K562 (cell line): ENCODE measurements around the gene BRWD1. TPM values are rescaled to one million over a fixed set of nuclear protein-coding genes. Genes with fewer than 3 reads are reported as not detected.

Experiments
- ATAC-seq: fragments of 200-7000 bp; cut with Tn5 transposase; 3 replicates; pipeline ENCODE4 v1.9.1; 2020; ENCODE audit warnings: moderate library complexity
- BruUV-seq: library from RNA; stranded (reverse); fragments of 400-500 nt; replicated peaks from 2 replicates; lab custom pipeline; 2021; lab: Mats Ljungman, UMichigan
- CTCF ChIA-PET: fragments of 300-600 bp; formaldehyde crosslinking; extraction: SDS; loops from one replicate; lab custom pipeline; 2021; ENCODE audit warnings: low intra/inter-chr PET ratio; lab: Yijun Ruan, JAX
- POLR2A ChIA-PET: fragments of 300-600, 350-650 bp; sonication (Branson Sonifier 250); formaldehyde crosslinking; extraction: SDS; loops from one replicate; lab custom pipeline; 2021; ENCODE audit warnings: antibody characterized with exemption, inconsistent platforms; lab: Yijun Ruan, JAX
- DNase-seq, 4 experiments: peaks; one replicate each; pipeline versions ENCODE4 v3.0.0 to v3.0.0-alpha.2; 2011 to 2018; ENCODE audit warnings: low spot score in 3 of 4, mixed read lengths in 3 of 4; ENCODE audit errors: extremely low read depth in 1 of 4
- FAIRE-seq: peaks from 2 replicates; lab custom pipeline; 2011; peaks lifted over from hg19 to GRCh38; lab: Jason Lieb, UNC
- H2AFZ ChIP-seq: 2 replicates; pipeline ENCODE4 v1.6.0; 2011; ENCODE audit warnings: low read depth, low read length, control low read depth, inconsistent platforms
- H3K27ac ChIP-seq: fragments of 200-600 bp; 3 replicates; pipeline ENCODE4 v1.8.0; 2011; ENCODE audit warnings: low read depth, mild to moderate bottlenecking, control low read depth, inconsistent platforms, low read length, moderate library complexity, mixed read lengths; ENCODE audit errors: extremely low read depth
- H3K27me3 ChIP-seq, 2 experiments: fragments of 300-600 bp in 1 of 2; 2 replicates in 1 of 2; 3 replicates in 1 of 2; pipeline versions ENCODE4 v1.6.0 to v1.8.0; 2011; ENCODE audit warnings: inconsistent platforms in 2 of 2, low read length in 2 of 2, mild to moderate bottlenecking in 1 of 2, mixed read lengths in 1 of 2, moderate library complexity in 1 of 2; ENCODE audit not compliant: control insufficient read depth in 2 of 2, insufficient read depth in 2 of 2
- H3K36me3 ChIP-seq: fragments of 300-600 bp; 3 replicates; pipeline ENCODE4 v1.8.0; 2011; ENCODE audit warnings: mild to moderate bottlenecking, low read length, inconsistent platforms; ENCODE audit not compliant: control insufficient read depth, insufficient read depth
- H3K4me1 ChIP-seq, 2 experiments: fragments of 200-600 bp in 1 of 2; replicated peaks in 1 of 2; 2 replicates in 1 of 2; 3 replicates in 1 of 2; pipeline versions ENCODE4 v1.5.1 to v1.8.0; 2011; ENCODE audit warnings: inconsistent platforms in 2 of 2, low read length in 2 of 2, mild to moderate bottlenecking in 1 of 2, mixed read lengths in 1 of 2, moderate library complexity in 1 of 2; ENCODE audit not compliant: control insufficient read depth in 2 of 2, insufficient read depth in 2 of 2
- H3K4me2 ChIP-seq: 2 replicates; pipeline ENCODE4 v1.6.1; 2011; ENCODE audit warnings: low read length, control low read depth, inconsistent platforms, mixed read lengths; ENCODE audit not compliant: insufficient read depth
- H3K4me3 ChIP-seq: fragments of 200-600 bp; sonication (generic), shearing (Covaris generic); 2 replicates; pipeline ENCODE4 v1.5.1; 2016; ENCODE audit warnings: control low read depth, inconsistent platforms
- H3K79me2 ChIP-seq: fragments of 200-600 bp; 3 replicates; pipeline ENCODE4 v1.8.0; 2011; ENCODE audit warnings: low read length, inconsistent platforms; ENCODE audit not compliant: control insufficient read depth, insufficient read depth
- H3K9ac ChIP-seq, 2 experiments: 2 replicates each; pipeline versions ENCODE4 v1.6.0 to v1.6.1; 2011; ENCODE audit warnings: low read depth in 2 of 2, low read length in 2 of 2, control low read depth in 1 of 2, inconsistent platforms in 1 of 2, mild to moderate bottlenecking in 1 of 2, mixed read lengths in 1 of 2; ENCODE audit not compliant: insufficient read depth in 1 of 2
- H3K9me1 ChIP-seq: one replicate; pipeline ENCODE4 v1.6.0; 2011; ENCODE audit warnings: inconsistent platforms, mild to moderate bottlenecking, low read length, moderate library complexity; ENCODE audit not compliant: control insufficient read depth, insufficient read depth
- H3K9me3 ChIP-seq: replicated peaks from 2 replicates; pipeline ENCODE4 v1.5.1; 2011; ENCODE audit warnings: low read depth, low read length, inconsistent platforms; ENCODE audit not compliant: control insufficient read depth, insufficient read depth
- H4K20me1 ChIP-seq: replicated peaks from 2 replicates; pipeline ENCODE4 v1.6.1; 2011; ENCODE audit warnings: low read length, inconsistent platforms, mixed read lengths; ENCODE audit not compliant: control insufficient read depth, insufficient read depth
- C11orf30 ChIP-seq: fragments of 450-650 bp; IDR thresholded peaks from 2 replicates; pipeline ENCODE4 v1.6.1; 2016; ENCODE audit warnings: low read depth, mild to moderate bottlenecking
- ETS2 ChIP-seq: IDR thresholded peaks from 2 replicates; pipeline ENCODE4 v1.6.1; 2016; ENCODE audit warnings: borderline replicate concordance, missing genetic modification characterization, mild to moderate bottlenecking, moderate library complexity, missing compliant biosample characterization; ENCODE audit not compliant: poor library complexity, severe bottlenecking
- HMBOX1 ChIP-seq: sonication (generic); IDR thresholded peaks from 2 replicates; pipeline ENCODE4 v1.6.1; 2016
- NCOA2 ChIP-seq, 2 experiments: fragments of 450-650 bp; IDR thresholded peaks; 2 replicates each; pipeline ENCODE4 v1.6.1; 2018; ENCODE audit warnings: mild to moderate bottlenecking in 2 of 2, moderate library complexity in 1 of 2; ENCODE audit not compliant: partially characterized antibody in 2 of 2
- NFE2 ChIP-seq: IDR thresholded peaks from 2 replicates; pipeline ENCODE4 v1.6.1; 2014; ENCODE audit warnings: antibody characterized with exemption, low read depth
- RBM15 ChIP-seq: fragments of 200-400 bp; formaldehyde crosslinking; IDR thresholded peaks from 2 replicates; pipeline ENCODE4 v1.6.1; 2018; ENCODE audit warnings: mild to moderate bottlenecking, low read length, moderate library complexity; ENCODE audit not compliant: insufficient read depth
- SMAD4 ChIP-seq: fragments of 250-450 bp; sonication (Bioruptor Pico); conservative IDR thresholded peaks from 2 replicates; pipeline ENCODE4 v1.8.0; 2021; ENCODE audit warnings: inconsistent platforms, mild to moderate bottlenecking, moderate library complexity
- TARDBP ChIP-seq: fragments of 450-650 bp; IDR thresholded peaks from 2 replicates; pipeline ENCODE4 v1.6.1; 2016
- ZNF316 ChIP-seq: fragments of 450-650 bp; IDR thresholded peaks from 2 replicates; pipeline ENCODE4 v1.6.1; 2016
- ZNF76 ChIP-seq: fragments of 250-450 bp; sonication (Bioruptor Pico); IDR thresholded peaks from 2 replicates; pipeline ENCODE4 v1.4.0; 2020; ENCODE audit warnings: mild to moderate bottlenecking, moderate library complexity, borderline replicate concordance
- WGBS: fragments of 100-300 bp; shearing (Covaris generic); methylation state at CpG from one replicate; pipeline ENCODE4 v1.1.6; 2016; ENCODE audit warnings: low coverage, mixed read lengths; ENCODE audit not compliant: insufficient coverage; ENCODE audit errors: missing lambda C conversion rate; 5-methylcytosine and 5-hydroxymethylcytosine counted together
- in situ Hi-C: fragments of 300-500 bp; cut with MboI; formaldehyde crosslinking; loops from 4 replicates; pipeline ENCODE4 v1.15.0; 2018; ENCODE audit warnings: inconsistent platforms, mixed read lengths
- intact Hi-C: fragments of 100-400 bp; cut with micrococcal nuclease; formaldehyde crosslinking; loops from 2 replicates; pipeline ENCODE4 v1.14.2; 2022
- polyA plus RNA-seq, 8 experiments: library from polyadenylated mRNA; depleted of rRNA in 4 of 8; stranded (reverse) in 5 of 8; unstranded in 3 of 8; fragments of >200 nt; fragmentation: Nextera tagmentation in 2 of 8; fragmentation: Illumina TruSeq in 1 of 8; extraction: Ambion mirVana in 2 of 8; extraction: Trizol in 1 of 8; gene quantifications; 2 replicates each; pipeline versions ENCODE4 v1.2.1 to v1.2.3, GENCODE V29; 2011 to 2014; ENCODE audit warnings: inconsistent platforms in 1 of 8, missing spikeins in 1 of 8
- total RNA-seq, 7 experiments: library from RNA; depleted of rRNA in 6 of 7; stranded (reverse); fragments of >200 nt in 6 of 7; fragmentation: Illumina TruSeq in 2 of 7; extraction: Trizol in 2 of 7; gene quantifications; 2 replicates each; pipeline versions ENCODE4 v1.2.1 to v1.2.3, GENCODE V29; 2011 to 2021; ENCODE audit warnings: low replicate concordance in 1 of 7

The BRWD1 gene
- total and polyA plus RNA-seq, 9 of the 15 experiments (the other 6 are each of a cell fraction or from before 2014, with no cell fraction given) = 10.1 to 60.2 (median 34.1) TPM

- peak in 1 of 4 experiments; percentile 40 for DNase-seq
- 67% methylated on average over 8 of the region's 8 CpGs for whole genome bisulfite sequencing
- Histone ChIP-seq H3K9me1 (no peaks in the 10 kb centered on the region), H3K27ac (0 out of 3 replicates have a peak overlapping the region, but pooled peaks have one; percentile 8), H2AFZ (no peak overlapping the region), H3K79me2 (no peaks in the 10 kb centered on the region; the same call in 2 of the 3 replicates), H3K36me3 (peaks cover 76% of the 10 kb centered on the region), H3K4me1 (no peaks in the 10 kb centered on the region), H3K4me3 (no peak overlapping the region), H3K27me3 (no peaks in the 10 kb centered on the region), H3K4me2 (no peak overlapping the region), H4K20me1 (no peaks in the 10 kb centered on the region), H3K9me3 (no peaks in the 10 kb centered on the region), H3K9ac (no peak overlapping the region)
- TF ChIP-seq ZNF316 (peak; percentile 42), TARDBP (no peak), RBM15 (no peak), NCOA2 (IDR thresholded peaks at IDR 0.05; ENCODE audit: partially characterized antibody in 2 of 2) (no peak), C11orf30 (peak; percentile 57; the same call in 1 of the 2 replicates), SMAD4 (CRISPR knock-in tag) (no peak), ZNF76 (CRISPR knock-in tag) (no peak), ETS2 (no peak), HMBOX1 (no peak), NFE2 (peak; percentile 63)
- no peak for FAIRE-seq
- ATAC-seq = peak; percentile 47; the same call in 2 of the 3 replicates
- in situ Hi-C loops = no loop called here
- ChIA-PET POLR2A (interaction anchor here (0.6 to 1.4 kb wide), 4 partner anchors 9 to 39 kb away, joined by 3 to 5 read pairs (median 3); no protein-coding TSS in a partner anchor), CTCF (no interaction called here)
- no TSS peak for BruUV-seq
- intact Hi-C loops = no loop called here
Observed at GRCh38 chr21:39281207-39281606, 32.2 kb downstream of the BRWD1 start.
